DND-41 (cell line): ENCODE data around the gene VWA8.
"Not testable (repeated sequence)": the region's sequence is repeated elsewhere in the genome, so short reads cannot be mapped to it uniquely, and the experiment has no call there.

Source experiments
- ATAC-seq: fragments of 200-7000 bp; cut with Tn5 transposase; 3 replicates; pipeline ENCODE4 v1.9.1; 2021; ENCODE audit warnings: low read depth; ENCODE audit not compliant: insufficient read depth
- DNase-seq: peaks from one replicate; pipeline ENCODE4 v3.0.0-alpha.2; 2020
- H2AFZ ChIP-seq: 2 replicates; pipeline ENCODE4 v1.6.0; 2012; ENCODE audit warnings: low read depth, low read length
- H3K27ac ChIP-seq: 2 replicates; pipeline ENCODE4 v1.5.1; 2012; ENCODE audit warnings: low read length, inconsistent platforms
- H3K27me3 ChIP-seq: fragments of 200-600 bp; sonication (generic); 2 replicates; pipeline ENCODE4 v1.6.0; 2012; ENCODE audit warnings: low read length, mild to moderate bottlenecking, inconsistent platforms; ENCODE audit not compliant: insufficient read depth, poor library complexity
- H3K36me3 ChIP-seq: 2 replicates; pipeline ENCODE4 v1.5.1; 2012; ENCODE audit warnings: low read length, inconsistent platforms; ENCODE audit not compliant: insufficient read depth
- H3K4me1 ChIP-seq: 2 replicates; pipeline ENCODE4 v1.5.1; 2012; ENCODE audit warnings: mild to moderate bottlenecking, low read length; ENCODE audit not compliant: insufficient read depth
- H3K4me2 ChIP-seq: 2 replicates; pipeline ENCODE4 v1.6.0; 2012; ENCODE audit warnings: mild to moderate bottlenecking, moderate library complexity, low read length, inconsistent platforms; ENCODE audit not compliant: insufficient read depth
- H3K4me3 ChIP-seq, 2 experiments: fragments of 200-600 bp in 1 of 2; shearing (Covaris generic) in 1 of 2; 2 replicates each; pipeline ENCODE4 v1.5.1; 2012 to 2016; ENCODE audit warnings: inconsistent platforms in 2 of 2, low read length in 2 of 2, mild to moderate bottlenecking in 2 of 2, low read depth in 1 of 2, moderate library complexity in 1 of 2
- H3K79me2 ChIP-seq: 2 replicates; pipeline ENCODE4 v1.6.0; 2012; ENCODE audit warnings: low read length, inconsistent platforms; ENCODE audit not compliant: insufficient read depth
- H3K9ac ChIP-seq: 2 replicates; pipeline ENCODE4 v1.6.0; 2012; ENCODE audit warnings: low read depth, mild to moderate bottlenecking, inconsistent platforms, low read length, moderate library complexity
- H3K9me3 ChIP-seq: 2 replicates; pipeline ENCODE4 v1.5.1; 2012; ENCODE audit warnings: low read length, moderate library complexity, mild to moderate bottlenecking, inconsistent platforms; ENCODE audit not compliant: insufficient read depth, severe bottlenecking
- H4K20me1 ChIP-seq: 2 replicates; pipeline ENCODE4 v1.6.0; 2012; ENCODE audit warnings: low read length; ENCODE audit not compliant: insufficient read depth
- CTCF ChIP-seq: IDR thresholded peaks from 2 replicates; pipeline ENCODE4 v1.5.1; 2012; ENCODE audit warnings: borderline replicate concordance, low read length, moderate library complexity, mild to moderate bottlenecking; ENCODE audit not compliant: poor library complexity, severe bottlenecking; ENCODE audit errors: extremely low read depth
- EZH2 ChIP-seq: IDR thresholded peaks from 3 replicates; pipeline ENCODE4 v1.6.1; 2012; ENCODE audit warnings: borderline replicate concordance, low read depth, mild to moderate bottlenecking, moderate library complexity, low read length, inconsistent platforms; ENCODE audit not compliant: severe bottlenecking

Gene VWA8

DNA sequence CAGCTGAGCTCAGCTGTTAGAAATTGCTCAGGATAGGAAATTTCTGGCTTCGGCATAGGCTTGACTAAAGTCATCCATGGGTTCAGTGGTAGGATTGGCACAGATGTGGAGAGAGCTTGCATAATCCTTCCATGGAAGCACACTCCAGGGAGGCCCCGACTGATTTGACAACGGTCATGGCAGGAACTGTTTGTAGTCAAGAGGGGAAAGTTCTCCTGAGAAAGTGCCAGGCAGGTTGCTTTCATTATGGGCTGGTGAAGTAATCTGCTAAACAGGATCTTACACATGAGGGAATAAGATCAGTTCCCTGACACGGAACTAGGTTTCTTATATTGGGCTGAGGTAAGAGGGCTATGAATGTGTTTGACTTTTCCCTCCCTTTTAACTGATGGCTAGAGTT is 383.5 kb downstream of the VWA8 start:
- Histone ChIP-seq H3K4me3 (no peak overlapping the region), H3K4me1 (no peaks in the 10 kb centered on the region), H2AFZ (no peak overlapping the region), H4K20me1 (no peaks in the 10 kb centered on the region), H3K79me2 (no peaks in the 10 kb centered on the region), H3K9me3 (no peaks in the 10 kb centered on the region), H3K4me2 (no peak overlapping the region), H3K27ac (no peak overlapping the region), H3K27me3 (no peaks in the 10 kb centered on the region), H3K36me3 (peaks cover 24% of the 10 kb centered on the region; the same call in 1 of the 2 replicates), H3K9ac (no peak overlapping the region)
- DNase-seq (no peak), ATAC-seq (no peak)
- TF ChIP-seq CTCF (no peak), EZH2 (no peak)

GRCh38 chr13:41573640-41574039 is 387.3 kb downstream of the VWA8 start:
- not testable (repeated sequence) for DNase-seq, H3K4me1 ChIP-seq

DNA sequence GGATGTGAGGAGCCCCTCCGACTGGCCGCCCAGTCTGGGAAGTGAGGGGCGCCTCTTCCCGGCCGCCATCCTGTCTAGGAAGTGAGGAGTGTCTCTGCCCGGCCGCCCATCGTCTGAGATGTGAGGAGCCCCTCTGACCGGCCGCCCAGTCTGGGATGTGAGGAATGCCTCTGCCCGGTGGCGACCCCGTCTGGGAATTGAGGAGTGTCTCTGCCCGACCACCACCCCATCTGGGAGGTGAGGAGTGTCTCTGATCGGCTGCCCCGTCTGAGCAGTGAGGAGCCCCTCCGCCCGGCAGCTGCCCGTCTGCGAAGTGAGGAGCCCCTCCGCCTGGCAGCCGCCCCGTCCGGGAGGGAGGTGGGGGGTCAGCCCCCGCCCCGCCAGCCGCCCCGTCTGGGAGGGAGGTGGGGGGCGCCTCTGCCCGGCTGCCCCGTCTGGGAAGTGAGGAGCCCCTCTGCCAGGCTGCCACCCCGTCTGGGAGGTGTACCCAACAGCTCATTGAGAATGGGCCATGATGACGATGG is 389.0 kb downstream of the VWA8 start:
- not testable (repeated sequence) for H3K27me3 ChIP-seq, H3K4me1 ChIP-seq, H3K9ac ChIP-seq, H3K9me3 ChIP-seq, H3K27ac ChIP-seq, H3K4me2 ChIP-seq, H3K4me3 ChIP-seq, H3K79me2 ChIP-seq, H4K20me1 ChIP-seq, ATAC-seq, DNase-seq, H2AFZ ChIP-seq
- H3K36me3 ChIP-seq: peaks cover 39% of the 10 kb centered on the region

More at GRCh38 chr13:41573640-41574039, 387.3 kb downstream of the VWA8 start:
- H3K27me3 ChIP-seq, H2AFZ ChIP-seq, H3K27ac ChIP-seq, H3K4me3 ChIP-seq, ATAC-seq, H3K9me3 ChIP-seq, H3K4me2 ChIP-seq, H4K20me1 ChIP-seq, H3K79me2 ChIP-seq, H3K9ac ChIP-seq: not testable (repeated sequence)
- H3K36me3 ChIP-seq: peaks cover 33% of the 10 kb centered on the region; the same call in 1 of the 2 replicates

DNA sequence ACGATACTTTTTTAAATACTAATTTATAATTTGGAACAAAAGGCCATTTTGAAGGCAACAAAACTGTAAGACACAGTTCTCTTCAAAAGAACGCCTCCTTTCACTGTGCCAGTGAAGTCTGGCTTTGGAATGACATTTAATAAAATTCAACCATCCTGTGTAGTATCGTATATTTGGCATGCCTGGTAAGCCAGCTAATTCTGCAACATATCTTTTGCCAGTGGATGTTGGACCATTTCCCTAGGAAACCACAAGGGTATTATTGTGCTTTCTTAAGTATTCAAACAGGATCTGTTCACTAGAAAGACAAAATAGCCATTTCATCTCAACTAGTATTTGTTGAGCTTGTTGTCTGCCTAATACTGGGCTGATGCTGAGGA is 391.9 kb downstream of the VWA8 start:
- H3K9me3 ChIP-seq: no peaks in the 10 kb centered on the region
- ATAC-seq: no peak
- H3K4me2 ChIP-seq: no peak overlapping the region
- H3K79me2 ChIP-seq: no peaks in the 10 kb centered on the region
- peaks cover 27% of the 10 kb centered on the region for H3K36me3 ChIP-seq
- no peak for DNase-seq
- no peak overlapping the region for H3K4me3 ChIP-seq
- H3K27ac ChIP-seq: no peak overlapping the region
- H2AFZ ChIP-seq: no peak overlapping the region
- H3K4me1 ChIP-seq: no peaks in the 10 kb centered on the region
- TF ChIP-seq EZH2 (no peak), CTCF (no peak)
- H3K9ac ChIP-seq: no peak overlapping the region
- no peaks in the 10 kb centered on the region for H3K27me3 ChIP-seq
- no peaks in the 10 kb centered on the region for H4K20me1 ChIP-seq
